Measurements from ENCODE around the gene ITGA6.
"Not testable (repeated sequence)": the region's sequence is repeated elsewhere in the genome, so short reads cannot be mapped to it uniquely, and the experiment has no call there.

The ITGA6 gene

DNA sequence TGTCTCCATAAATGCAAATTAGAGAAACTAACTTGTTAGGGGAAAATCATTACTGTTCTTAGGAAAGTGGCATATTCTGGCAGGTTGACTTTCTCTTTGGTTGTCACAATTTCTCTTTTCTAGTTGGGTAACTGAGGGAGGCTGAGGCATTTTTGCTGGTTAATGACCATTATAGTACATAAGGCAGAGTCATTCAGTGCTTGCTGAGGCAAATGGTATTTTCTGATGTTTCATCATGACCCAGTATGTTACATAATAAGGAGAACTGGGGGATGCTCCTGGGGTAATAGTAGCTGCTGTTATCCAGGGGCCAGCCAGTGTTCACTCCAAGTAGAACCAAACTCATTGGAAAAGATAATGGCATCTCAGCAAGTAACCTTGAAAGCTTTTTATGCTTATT lies 62.3 kb downstream of the ITGA6 start:
- H3K4me3 Mint-ChIP-seq: no peak overlapping the region
- H3K9me3 Mint-ChIP-seq: no peaks in the 10 kb centered on the region
- peaks cover 4% of the 10 kb centered on the region for H3K4me1 Mint-ChIP-seq
- no peak overlapping the region for H3K27ac Mint-ChIP-seq (ENCODE audit: low read depth)
- ATAC-seq (replicated peaks; ENCODE audit: extremely low read depth, poor library complexity, severe bottlenecking) (no peak), DNase-seq (ENCODE audit: low spot score in 2 of 2) (no peak)
- no peaks in the 10 kb centered on the region for H3K27me3 Mint-ChIP-seq
- H3K36me3 Mint-ChIP-seq (ENCODE audit: insufficient read depth): peaks cover 58% of the 10 kb centered on the region

DNA sequence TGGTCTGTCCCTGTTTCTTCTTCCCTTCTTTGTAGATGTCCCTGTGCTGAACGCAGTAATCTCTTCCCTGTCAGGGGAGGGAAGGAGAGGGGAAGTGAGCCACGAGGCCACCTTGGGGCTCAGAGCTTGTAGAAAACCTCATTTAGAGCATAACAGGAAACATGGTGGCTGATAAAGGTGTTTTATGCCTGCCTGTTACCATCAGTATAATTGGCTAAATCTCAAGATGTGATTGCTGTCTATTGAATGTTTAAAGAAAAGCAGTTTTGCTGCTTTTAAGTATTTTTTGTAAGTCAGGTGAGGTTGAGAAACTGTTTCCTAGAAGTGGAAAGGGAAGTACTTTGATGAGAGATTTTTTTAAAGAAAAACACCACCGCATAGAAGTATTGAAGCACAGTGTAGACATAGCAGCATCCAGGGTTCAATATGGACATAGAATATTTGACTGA lies 68.8 kb downstream of the ITGA6 start:
- Mint-ChIP-seq H3K9me3 (no peaks in the 10 kb centered on the region), H3K36me3 (ENCODE audit: insufficient read depth) (peaks cover 35% of the 10 kb centered on the region), H3K27me3 (no peaks in the 10 kb centered on the region), H3K27ac (ENCODE audit: low read depth) (peak overlapping the region; percentile 63), H3K4me3 (peak overlapping the region; percentile 19), H3K4me1 (peaks cover 25% of the 10 kb centered on the region)
- DNase-seq (ENCODE audit: low spot score in 2 of 2) (no peak), ATAC-seq (replicated peaks; ENCODE audit: extremely low read depth, poor library complexity, severe bottlenecking) (peak; percentile 60)

DNA sequence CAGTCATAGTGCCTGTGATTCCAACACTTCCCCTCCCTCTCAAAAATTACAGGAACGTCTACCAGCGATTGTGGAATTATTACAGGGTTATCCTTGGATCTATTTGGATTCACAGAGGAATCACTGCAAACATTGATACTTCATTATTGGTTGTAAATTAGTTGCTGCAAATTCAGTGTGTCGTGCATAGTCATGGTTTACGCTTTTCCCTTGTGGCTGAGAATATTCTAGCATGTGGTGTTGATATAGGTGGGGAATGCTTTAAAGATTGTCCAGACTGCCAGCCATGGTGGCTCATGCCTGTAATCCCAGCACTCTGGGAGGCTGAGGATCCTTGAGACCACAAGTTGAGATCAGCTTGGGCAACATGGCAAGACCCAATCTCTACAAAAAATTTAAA lies 79.8 kb downstream of the ITGA6 start:
- Mint-ChIP-seq H3K9me3 (no peaks in the 10 kb centered on the region), H3K4me3 (no peak overlapping the region), H3K4me1 (peaks cover 7% of the 10 kb centered on the region)

DNA sequence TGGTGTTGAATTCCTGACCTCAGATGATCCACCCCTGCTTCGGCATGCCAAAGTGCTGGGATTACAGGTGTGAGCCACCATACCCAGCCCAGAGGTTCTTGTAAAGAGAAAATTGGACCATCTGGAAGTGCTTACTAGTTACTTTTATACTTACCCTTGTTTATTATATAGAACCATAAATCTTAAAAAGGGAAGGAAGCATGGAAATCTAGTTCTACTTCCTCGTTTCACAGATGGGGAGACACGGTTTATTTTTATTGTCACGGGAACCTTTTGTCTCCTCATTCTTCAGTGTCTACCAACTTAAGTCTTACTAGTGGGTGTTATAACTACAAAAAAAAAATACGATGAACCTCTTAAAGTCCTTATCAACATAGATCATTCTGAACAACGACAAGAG lies 82.7 kb downstream of the ITGA6 start:
- Mint-ChIP-seq H3K4me3 (peak overlapping the region; percentile 16), H3K36me3 (ENCODE audit: insufficient read depth) (peaks cover 3% of the 10 kb centered on the region), H3K27ac (ENCODE audit: low read depth) (no peak overlapping the region), H3K4me1 (peaks cover 7% of the 10 kb centered on the region), H3K9me3 (peaks cover 5% of the 10 kb centered on the region), H3K27me3 (no peaks in the 10 kb centered on the region)
- DNase-seq (ENCODE audit: low spot score in 2 of 2) (no peak), ATAC-seq (replicated peaks; ENCODE audit: extremely low read depth, poor library complexity, severe bottlenecking) (no peak)

More for the DNA sequence above, 79.8 kb downstream of the ITGA6 start:
- Mint-ChIP-seq H3K36me3 (ENCODE audit: insufficient read depth) (peaks cover 15% of the 10 kb centered on the region), H3K27ac (ENCODE audit: low read depth) (no peak overlapping the region), H3K27me3 (no peaks in the 10 kb centered on the region)
- ATAC-seq (replicated peaks; ENCODE audit: extremely low read depth, poor library complexity, severe bottlenecking): no peak
- no peak for DNase-seq (ENCODE audit: low spot score in 2 of 2)

DNA sequence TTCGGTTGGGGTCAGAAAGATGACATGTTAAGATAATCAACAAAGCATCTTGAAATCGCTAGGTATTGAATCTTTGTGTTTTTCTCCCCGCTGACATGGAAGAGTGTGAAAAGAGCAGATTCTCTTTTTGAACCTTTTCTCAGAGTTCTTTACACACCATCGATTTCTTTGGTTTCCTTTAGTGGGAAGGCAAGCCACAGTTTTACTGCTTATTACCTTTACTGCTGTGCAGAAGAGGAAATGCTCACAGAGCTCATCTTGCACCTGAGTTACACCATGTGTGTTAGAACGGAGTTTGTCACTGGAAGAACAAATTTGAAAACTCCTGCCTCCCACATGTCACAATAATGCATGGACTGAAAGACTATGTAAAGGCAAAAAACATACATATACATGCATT lies 83.2 kb downstream of the ITGA6 start:
- H3K27me3 Mint-ChIP-seq: no peaks in the 10 kb centered on the region
- no peak overlapping the region for H3K27ac Mint-ChIP-seq (ENCODE audit: low read depth)
- ATAC-seq (replicated peaks; ENCODE audit: extremely low read depth, poor library complexity, severe bottlenecking): no peak
- peaks cover 3% of the 10 kb centered on the region for H3K36me3 Mint-ChIP-seq (ENCODE audit: insufficient read depth)
- H3K4me1 Mint-ChIP-seq: peaks cover 7% of the 10 kb centered on the region
- no peak for DNase-seq (ENCODE audit: low spot score in 2 of 2)
- H3K9me3 Mint-ChIP-seq: peaks cover 5% of the 10 kb centered on the region
- peak overlapping the region; percentile 16 for H3K4me3 Mint-ChIP-seq

DNA sequence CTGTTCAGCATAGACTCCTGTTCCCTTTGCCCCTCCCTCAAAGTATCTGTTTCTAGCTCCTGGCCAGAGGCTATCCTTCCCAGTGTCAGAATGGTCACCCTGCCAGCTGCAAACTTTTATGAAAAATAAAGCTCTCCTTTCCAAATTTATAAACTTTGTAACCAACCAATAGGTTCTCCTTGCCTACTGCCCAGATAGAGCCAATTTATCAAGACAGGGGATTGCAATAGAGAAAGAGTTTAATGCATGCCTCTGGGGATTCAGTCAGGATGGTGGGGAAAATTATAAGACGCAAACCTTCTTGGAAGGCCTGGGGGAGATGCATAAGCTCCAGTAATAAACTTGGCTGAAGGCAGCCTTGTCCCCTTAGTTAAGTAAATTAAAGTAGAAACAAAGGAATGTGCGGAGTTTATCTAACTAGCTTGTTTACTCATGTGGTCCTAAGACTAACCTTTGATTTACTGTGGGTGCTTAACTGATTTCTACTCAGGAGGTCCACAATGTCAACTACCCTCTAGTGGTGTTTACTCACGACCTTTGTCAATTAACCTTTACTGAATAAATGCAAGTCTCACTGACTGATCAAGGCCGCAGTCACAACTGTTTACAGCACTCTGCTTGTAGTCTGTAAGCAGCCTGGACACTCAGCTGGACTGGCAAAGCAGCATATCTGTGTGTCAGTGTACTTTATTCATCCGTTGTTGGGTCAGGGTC lies 85.6 kb downstream of the ITGA6 start:
- DNase-seq (ENCODE audit: low spot score in 2 of 2) (no peak), ATAC-seq (replicated peaks; ENCODE audit: extremely low read depth, poor library complexity, severe bottlenecking) (no peak)
- Mint-ChIP-seq H3K27ac (ENCODE audit: low read depth) (no peak overlapping the region), H3K27me3 (no peaks in the 10 kb centered on the region), H3K4me1 (peaks cover 12% of the 10 kb centered on the region), H3K36me3 (ENCODE audit: insufficient read depth) (no peaks in the 10 kb centered on the region), H3K9me3 (peaks cover 15% of the 10 kb centered on the region), H3K4me3 (no peak overlapping the region)

DNA sequence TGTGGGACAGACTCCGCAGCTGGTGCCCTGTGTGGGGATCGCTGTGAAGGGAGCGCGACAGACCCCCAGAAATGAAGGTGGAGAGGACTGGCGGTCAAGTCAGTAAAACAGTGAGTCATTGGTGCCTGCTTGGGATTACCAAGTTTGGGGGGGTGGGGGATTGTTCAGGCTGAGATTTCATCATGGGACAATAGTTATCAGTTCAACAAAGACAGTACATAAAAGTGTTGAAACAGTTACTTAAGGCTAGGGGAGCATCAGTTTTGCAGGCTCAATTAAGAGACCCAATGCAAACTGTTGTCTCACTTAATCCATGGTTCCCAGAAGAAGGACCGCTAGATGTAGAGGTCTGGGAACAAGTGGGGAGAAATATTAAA lies 86.1 kb downstream of the ITGA6 start:
- no peak for DNase-seq (ENCODE audit: low spot score in 2 of 2)
- H3K27me3 Mint-ChIP-seq: no peaks in the 10 kb centered on the region
- no peak overlapping the region for H3K27ac Mint-ChIP-seq (ENCODE audit: low read depth)
- no peak overlapping the region for H3K4me3 Mint-ChIP-seq
- H3K36me3 Mint-ChIP-seq (ENCODE audit: insufficient read depth): no peaks in the 10 kb centered on the region
- H3K9me3 Mint-ChIP-seq: peaks cover 15% of the 10 kb centered on the region
- ATAC-seq (replicated peaks; ENCODE audit: extremely low read depth, poor library complexity, severe bottlenecking): no peak
- H3K4me1 Mint-ChIP-seq: peaks cover 12% of the 10 kb centered on the region

DNA sequence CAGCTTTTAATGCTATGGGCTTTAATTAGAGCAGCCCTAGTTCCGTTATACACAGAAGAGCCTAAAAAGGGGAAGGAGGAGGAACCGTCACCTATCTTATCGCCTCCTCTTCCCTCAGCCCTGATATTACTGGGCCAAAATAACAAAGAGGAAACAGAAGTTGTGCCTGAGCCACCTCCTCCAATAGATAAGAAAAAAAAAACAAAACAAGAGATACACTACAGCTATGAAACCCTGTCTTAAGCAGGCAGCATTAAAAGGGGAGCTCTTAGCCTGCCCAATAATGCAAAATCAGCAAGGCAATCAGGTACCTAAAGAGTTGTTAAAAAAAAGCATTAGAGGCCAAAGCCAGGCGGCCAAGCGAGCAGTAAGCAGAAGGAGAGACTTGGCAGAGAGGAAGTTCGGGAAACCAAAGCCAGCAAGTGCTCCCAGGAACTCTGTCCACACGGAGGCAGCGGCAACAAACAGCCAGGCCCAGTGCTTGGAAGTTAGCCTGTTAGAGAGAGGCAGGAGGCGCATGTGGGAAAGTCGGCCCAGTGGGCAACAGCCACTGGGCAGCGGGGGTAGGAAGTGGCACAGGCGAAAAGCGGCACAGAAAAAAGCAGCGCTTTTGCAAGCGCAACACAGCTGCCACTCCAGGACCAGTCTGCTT lies 86.7 kb downstream of the ITGA6 start:
- Mint-ChIP-seq H3K9me3 (peaks cover 15% of the 10 kb centered on the region), H3K27me3 (no peaks in the 10 kb centered on the region), H3K4me1 (peaks cover 12% of the 10 kb centered on the region), H3K36me3 (ENCODE audit: insufficient read depth) (no peaks in the 10 kb centered on the region), H3K27ac (ENCODE audit: low read depth) (no peak overlapping the region), H3K4me3 (no peak overlapping the region)
- DNase-seq (ENCODE audit: low spot score in 2 of 2) (no peak), ATAC-seq (replicated peaks; ENCODE audit: extremely low read depth, poor library complexity, severe bottlenecking) (peak; percentile 32)

DNA sequence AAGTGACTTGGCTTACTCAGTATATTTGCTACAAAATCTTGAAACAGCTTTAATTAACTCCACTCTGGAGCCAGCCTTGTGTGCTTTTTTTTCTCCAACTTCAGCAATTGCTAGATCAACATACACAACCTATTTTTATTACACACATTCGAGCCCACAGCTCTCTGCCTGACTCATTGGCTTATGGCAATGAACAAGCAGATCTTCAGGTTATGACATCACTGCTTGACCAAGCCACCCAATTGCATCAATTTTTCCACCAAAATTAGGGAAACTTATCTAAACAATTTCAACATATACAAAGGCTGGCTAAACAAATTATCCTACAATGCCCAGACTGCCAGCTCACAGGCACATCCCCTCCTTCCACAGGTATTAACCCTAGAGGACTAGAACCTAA lies 88.9 kb downstream of the ITGA6 start:
- Mint-ChIP-seq H3K4me1 (peaks cover 5% of the 10 kb centered on the region), H3K36me3 (ENCODE audit: insufficient read depth) (no peaks in the 10 kb centered on the region), H3K9me3 (peaks cover 22% of the 10 kb centered on the region), H3K27me3 (no peaks in the 10 kb centered on the region), H3K27ac (ENCODE audit: low read depth) (no peak overlapping the region), H3K4me3 (no peak overlapping the region)
- ATAC-seq (replicated peaks; ENCODE audit: extremely low read depth, poor library complexity, severe bottlenecking) (no peak), DNase-seq (ENCODE audit: low spot score in 2 of 2) (no peak)

DNA sequence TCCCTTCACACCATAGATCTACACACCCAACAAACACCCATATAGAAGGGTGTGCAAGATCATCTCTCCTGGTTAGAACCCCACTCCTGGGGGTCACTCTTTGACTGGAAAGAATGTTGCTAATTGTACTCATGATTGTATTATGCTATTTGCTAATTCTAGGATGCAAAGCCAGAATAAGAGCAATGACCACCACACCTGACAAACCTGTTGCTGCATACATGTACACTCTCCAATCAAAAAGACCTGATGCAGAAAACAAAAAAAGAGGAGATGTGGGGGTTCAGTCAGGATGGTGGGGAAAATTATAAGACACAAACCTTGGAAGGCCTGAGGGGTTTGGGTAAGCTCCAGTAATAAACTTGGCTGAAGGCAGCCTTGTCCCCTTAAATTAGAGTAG lies 91.6 kb downstream of the ITGA6 start:
- Mint-ChIP-seq H3K36me3 (ENCODE audit: insufficient read depth) (no peaks in the 10 kb centered on the region), H3K27me3 (no peaks in the 10 kb centered on the region), H3K9me3 (peaks cover 17% of the 10 kb centered on the region), H3K4me1 (peaks cover 5% of the 10 kb centered on the region), H3K4me3 (no peak overlapping the region), H3K27ac (ENCODE audit: low read depth) (no peak overlapping the region)
- no peak for ATAC-seq (replicated peaks; ENCODE audit: extremely low read depth, poor library complexity, severe bottlenecking)
- DNase-seq (ENCODE audit: low spot score in 2 of 2): no peak

DNA sequence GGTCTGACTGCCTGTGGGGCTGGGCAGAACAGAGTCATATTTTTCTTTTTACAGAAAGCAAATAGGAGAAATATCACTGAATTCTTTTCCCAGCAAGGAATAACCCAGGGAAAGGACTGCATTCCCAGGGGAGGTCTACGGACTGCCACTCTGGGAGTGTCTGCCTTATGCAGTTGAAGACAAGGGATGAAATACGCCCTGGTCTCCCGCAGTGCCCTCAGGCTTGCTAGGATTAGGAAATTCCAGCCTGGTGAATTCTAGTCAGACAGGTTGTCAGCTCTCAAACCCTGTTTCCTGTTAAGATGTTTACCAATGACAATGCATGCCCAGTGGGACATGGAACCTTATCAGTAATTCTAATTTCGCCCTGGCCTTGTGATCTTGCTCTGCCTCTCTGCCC lies 98.2 kb downstream of the ITGA6 start:
- Mint-ChIP-seq H3K4me3 (no peak overlapping the region), H3K4me1 (no peaks in the 10 kb centered on the region), H3K36me3 (ENCODE audit: insufficient read depth) (no peaks in the 10 kb centered on the region), H3K9me3 (peaks cover 13% of the 10 kb centered on the region), H3K27ac (ENCODE audit: low read depth) (no peak overlapping the region), H3K27me3 (no peaks in the 10 kb centered on the region)
- no peak for DNase-seq (ENCODE audit: low spot score in 2 of 2)
- ATAC-seq (replicated peaks; ENCODE audit: extremely low read depth, poor library complexity, severe bottlenecking): no peak

DNA sequence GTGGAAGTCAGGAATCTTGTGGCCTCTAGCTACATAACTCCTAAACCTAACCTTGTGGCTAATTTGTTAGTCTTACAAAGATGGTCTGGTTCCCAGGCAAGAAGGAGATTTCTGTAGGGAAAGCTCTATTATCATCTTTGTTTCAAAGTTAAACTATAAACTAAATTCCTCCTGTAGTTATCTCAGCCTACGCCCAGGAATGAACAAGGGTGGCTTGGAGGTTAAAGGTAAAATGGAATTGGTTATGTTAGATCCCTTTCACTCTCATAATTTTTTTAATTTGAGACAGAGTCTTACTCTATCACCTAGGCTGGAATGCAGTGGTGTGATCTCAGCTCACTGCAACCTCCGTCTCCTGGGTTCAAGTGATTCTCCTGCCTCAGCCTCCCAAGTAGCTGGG lies 103.9 kb downstream of the ITGA6 start:
- Mint-ChIP-seq H3K4me1 (no peaks in the 10 kb centered on the region), H3K4me3 (no peak overlapping the region), H3K36me3 (ENCODE audit: insufficient read depth) (no peaks in the 10 kb centered on the region), H3K27me3 (no peaks in the 10 kb centered on the region), H3K27ac (ENCODE audit: low read depth) (no peak overlapping the region), H3K9me3 (peaks cover 6% of the 10 kb centered on the region)
- no peak for DNase-seq (ENCODE audit: low spot score in 2 of 2)
- no peak for ATAC-seq (replicated peaks; ENCODE audit: extremely low read depth, poor library complexity, severe bottlenecking)

DNA sequence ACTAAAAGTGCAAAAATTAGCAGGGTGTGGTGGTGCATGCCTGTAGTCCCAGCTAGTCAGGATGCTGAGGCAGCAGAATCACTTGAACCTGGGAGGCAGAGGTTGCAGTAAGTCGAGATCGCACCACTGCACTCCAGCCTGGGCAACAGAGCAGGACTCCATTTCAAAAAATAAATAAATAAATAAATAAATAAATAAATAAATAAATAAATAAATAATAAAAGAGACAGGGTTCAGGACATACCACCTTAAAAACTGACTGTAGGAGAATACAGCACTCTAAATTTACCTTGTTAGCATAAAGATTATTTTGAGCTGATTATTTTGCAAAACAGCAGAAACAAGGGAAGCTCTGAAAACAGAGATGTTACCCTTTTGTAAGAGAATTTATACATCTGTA lies 105.1 kb downstream of the ITGA6 start:
- not testable (repeated sequence) for H3K9me3 Mint-ChIP-seq; ATAC-seq (replicated peaks; ENCODE audit: extremely low read depth, poor library complexity, severe bottlenecking); H3K4me1 Mint-ChIP-seq; H3K27ac Mint-ChIP-seq (ENCODE audit: low read depth); H3K4me3 Mint-ChIP-seq; DNase-seq (ENCODE audit: low spot score in 2 of 2); H3K27me3 Mint-ChIP-seq; H3K36me3 Mint-ChIP-seq (ENCODE audit: insufficient read depth)

All from central memory CD8-positive, alpha-beta T cell (primary cell).